NOMO-1 treated with DMSO at 0.1 percent for 48 hours (cell line): ENCODE data around the gene MMEL1.
"Not testable (repeated sequence)": the region's sequence is repeated elsewhere in the genome, so short reads cannot be mapped to it uniquely, and the experiment has no call there.

Source experiments
- DNase-seq: peaks from one replicate; lab custom pipeline; 2025; ENCODE audit not compliant: unreplicated experiment; lab: John Stamatoyannopoulos, UW

Gene MMEL1

GRCh38 chr1:2559509-2560298, 73.1 kb downstream of the MMEL1 start:
- DNase-seq = no peak

GRCh38 chr1:2558861-2559260, 74.0 kb downstream of the MMEL1 start:
- no peak for DNase-seq

- no peak for DNase-seq
These were observed 74.4 kb downstream of the MMEL1 start for GRCh38 chr1:2558420-2558819.

- DNase-seq = no peak
These were observed 75.1 kb downstream of the MMEL1 start for GRCh38 chr1:2557482-2558400.

GRCh38 chr1:2556678-2557481, 75.9 kb downstream of the MMEL1 start:
- no peak for DNase-seq

- peak; percentile 68 for DNase-seq
These were observed 76.5 kb downstream of the MMEL1 start, which contains the start of gene TNFRSF14 for GRCh38 chr1:2556277-2556677. TSS of gene TNFRSF14 (plus strand) at chr1:2556371. CDS start at chr1:2556665, 294 bp downstream.

- peak; percentile 62 for DNase-seq
These were observed 77.1 kb downstream of the MMEL1 start for GRCh38 chr1:2555634-2556276.

- no peak for DNase-seq
These were observed 78.0 kb downstream of the MMEL1 start for GRCh38 chr1:2554621-2555387.

GRCh38 chr1:2553871-2554620, 78.8 kb downstream of the MMEL1 start:
- no peak for DNase-seq

GRCh38 chr1:2553076-2553475, 79.7 kb downstream of the MMEL1 start:
- not testable (repeated sequence) for DNase-seq

- DNase-seq = no peak
These were observed 80.6 kb downstream of the MMEL1 start for GRCh38 chr1:2552189-2552588.

- DNase-seq = not testable (repeated sequence)
These were observed 81.3 kb downstream of the MMEL1 start for GRCh38 chr1:2551544-2551943.

- DNase-seq = not testable (repeated sequence)
These were observed 82.4 kb downstream of the MMEL1 start for GRCh38 chr1:2550309-2550861.

- not testable (repeated sequence) for DNase-seq
These were observed 83.3 kb downstream of the MMEL1 start for GRCh38 chr1:2549367-2550029.

GRCh38 chr1:2548068-2548589, 84.7 kb downstream of the MMEL1 start:
- peak; percentile 67 for DNase-seq

- peak; percentile 44 for DNase-seq
These were observed 85.4 kb downstream of the MMEL1 start for GRCh38 chr1:2547210-2548067.
